Measurements from ENCODE around the gene SLC44A5.
"Not testable (repeated sequence)": the region's sequence is repeated elsewhere in the genome, so short reads cannot be mapped to it uniquely, and the experiment has no call there.

DNA sequence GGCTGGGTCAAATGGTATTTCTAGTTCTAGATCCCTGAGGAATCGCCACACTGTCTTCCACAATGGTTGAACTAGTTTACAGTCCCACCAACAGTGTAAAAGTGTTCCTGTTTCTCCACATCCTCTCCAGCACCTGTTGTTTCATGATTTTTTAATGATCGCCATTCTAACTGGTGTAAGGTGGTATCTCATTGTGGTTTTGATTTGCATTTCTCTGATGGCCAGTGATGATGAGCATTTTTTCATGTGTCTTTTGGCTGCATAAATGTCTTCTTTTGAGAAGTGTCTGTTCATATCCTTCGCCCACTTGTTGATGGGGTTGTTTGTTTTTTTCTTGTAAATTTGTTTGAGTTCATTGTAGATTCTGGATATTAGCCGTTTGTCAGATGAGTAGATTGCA lies 34.2 kb upstream of the SLC44A5 start:
- TF ChIP-seq POLR2AphosphoS5 (IDR thresholded peaks at IDR 0.05); POLR2A (IDR thresholded peaks at IDR 0.05); EP300 (IDR thresholded peaks at IDR 0.05; ENCODE audit: low read depth): not testable (repeated sequence)
- TF ChIP-seq, protein P1, sequence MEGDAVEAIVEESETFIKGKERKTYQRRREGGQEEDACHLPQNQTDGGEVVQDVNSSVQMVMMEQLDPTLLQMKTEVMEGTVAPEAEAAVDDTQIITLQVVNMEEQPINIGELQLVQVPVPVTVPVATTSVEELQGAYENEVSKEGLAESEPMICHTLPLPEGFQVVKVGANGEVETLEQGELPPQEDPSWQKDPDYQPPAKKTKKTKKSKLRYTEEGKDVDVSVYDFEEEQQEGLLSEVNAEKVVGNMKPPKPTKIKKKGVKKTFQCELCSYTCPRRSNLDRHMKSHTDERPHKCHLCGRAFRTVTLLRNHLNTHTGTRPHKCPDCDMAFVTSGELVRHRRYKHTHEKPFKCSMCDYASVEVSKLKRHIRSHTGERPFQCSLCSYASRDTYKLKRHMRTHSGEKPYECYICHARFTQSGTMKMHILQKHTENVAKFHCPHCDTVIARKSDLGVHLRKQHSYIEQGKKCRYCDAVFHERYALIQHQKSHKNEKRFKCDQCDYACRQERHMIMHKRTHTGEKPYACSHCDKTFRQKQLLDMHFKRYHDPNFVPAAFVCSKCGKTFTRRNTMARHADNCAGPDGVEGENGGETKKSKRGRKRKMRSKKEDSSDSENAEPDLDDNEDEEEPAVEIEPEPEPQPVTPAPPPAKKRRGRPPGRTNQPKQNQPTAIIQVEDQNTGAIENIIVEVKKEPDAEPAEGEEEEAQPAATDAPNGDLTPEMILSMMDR (IDR thresholded peaks at IDR 0.05), result not testable (repeated sequence)

Data from transverse colon (tissue), 4 donors.